ENCODE results near the gene KCNH2.

Gene KCNH2

DNA sequence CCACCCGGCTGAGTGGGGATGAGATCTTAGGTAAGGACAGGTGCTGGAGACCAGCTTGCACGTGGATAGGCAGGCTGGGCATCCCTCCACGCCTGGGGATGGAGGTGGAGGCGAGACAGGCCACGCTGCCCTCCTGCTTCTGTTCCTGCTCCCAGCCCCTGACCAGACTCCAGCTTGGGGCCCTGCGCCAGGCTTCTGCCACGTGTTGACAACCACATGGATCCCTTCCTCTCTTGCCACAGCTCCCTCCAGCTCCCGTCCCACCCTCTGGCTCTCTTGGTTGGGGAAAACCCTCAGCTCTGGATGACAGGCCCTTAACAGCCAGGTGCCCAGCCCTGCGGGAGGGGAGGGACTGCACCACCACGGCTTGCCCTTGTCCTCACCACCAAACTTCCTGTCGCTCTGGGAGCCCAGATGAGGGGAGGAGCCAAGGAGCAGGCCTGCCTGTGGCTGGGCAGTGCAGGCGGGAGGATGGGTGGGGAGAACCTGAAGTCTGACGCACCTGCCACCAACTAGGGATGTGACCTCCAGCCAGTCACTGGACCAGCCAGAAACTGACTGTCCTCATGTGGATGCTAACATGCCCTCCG lies 36.0 kb downstream of the KCNH2 start:
- 66 to 73% methylated on average over 14 of the region's 14 CpGs for WGBS, 2 experiments
- Histone ChIP-seq H3K9me3 (ENCODE audit: control insufficient read depth, low read length) (no peaks in the 10 kb centered on the region), H3K27me3 (ENCODE audit: control insufficient read depth, insufficient read depth, low read length, poor library complexity, severe bottlenecking) (no peaks in the 10 kb centered on the region), H3K36me3 (ENCODE audit: control insufficient read depth, insufficient read depth, low read length) (no peaks in the 10 kb centered on the region), H3K4me1 (ENCODE audit: control insufficient read depth, insufficient read depth, low read length) (peaks cover 18% of the 10 kb centered on the region), H3K27ac (ENCODE audit: insufficient read depth, low read depth, low read length, poor library complexity, severe bottlenecking) (no peak overlapping the region), H3K4me3 (ENCODE audit: insufficient read depth, low read depth, low read length) (no peak overlapping the region)

DNA sequence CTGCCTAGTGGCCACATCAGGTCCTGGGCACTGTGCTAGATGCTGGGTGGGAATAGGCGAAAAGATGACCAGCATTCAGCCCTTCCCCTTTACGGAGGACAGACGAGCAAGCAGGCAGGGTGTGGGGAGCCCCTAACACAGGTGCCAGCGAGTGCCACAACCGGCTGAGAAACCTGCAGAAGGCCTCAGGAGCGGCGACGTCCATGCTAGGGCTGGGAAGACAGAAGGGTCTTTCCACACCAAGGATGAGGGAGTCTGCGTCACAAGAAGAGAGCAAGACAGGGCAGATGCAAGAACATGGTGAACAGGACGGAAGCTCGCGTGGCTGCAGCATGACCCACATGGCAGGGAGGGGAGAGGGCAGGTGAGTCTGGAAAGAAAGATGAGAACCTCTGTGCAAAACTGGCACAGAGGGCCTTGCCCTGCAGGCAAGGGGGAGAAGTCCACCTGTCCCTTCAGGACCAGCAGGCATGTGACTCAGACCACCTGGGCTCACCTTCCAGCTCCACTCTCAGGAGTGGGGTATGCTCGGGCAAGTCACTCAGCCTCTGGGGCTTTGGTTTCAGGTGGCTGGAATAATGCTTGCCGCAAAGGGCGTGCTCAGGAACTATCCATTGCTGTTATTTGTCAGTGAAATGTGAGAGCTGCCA lies 36.6 kb downstream of the KCNH2 start:
- H3K4me1 ChIP-seq (ENCODE audit: control insufficient read depth, insufficient read depth, low read length), result peaks cover 12% of the 10 kb centered on the region
- H3K4me3 ChIP-seq (ENCODE audit: insufficient read depth, low read depth, low read length), result no peak overlapping the region
- no peaks in the 10 kb centered on the region for H3K27me3 ChIP-seq (ENCODE audit: control insufficient read depth, insufficient read depth, low read length, poor library complexity, severe bottlenecking)
- 91 to 93% methylated on average over 15 of the region's 15 CpGs for whole genome bisulfite sequencing, 2 experiments
- H3K27ac ChIP-seq (ENCODE audit: insufficient read depth, low read depth, low read length, poor library complexity, severe bottlenecking), result no peak overlapping the region
- H3K36me3 ChIP-seq (ENCODE audit: control insufficient read depth, insufficient read depth, low read length), result no peaks in the 10 kb centered on the region
- H3K9me3 ChIP-seq (ENCODE audit: control insufficient read depth, low read length), result no peaks in the 10 kb centered on the region

DNA sequence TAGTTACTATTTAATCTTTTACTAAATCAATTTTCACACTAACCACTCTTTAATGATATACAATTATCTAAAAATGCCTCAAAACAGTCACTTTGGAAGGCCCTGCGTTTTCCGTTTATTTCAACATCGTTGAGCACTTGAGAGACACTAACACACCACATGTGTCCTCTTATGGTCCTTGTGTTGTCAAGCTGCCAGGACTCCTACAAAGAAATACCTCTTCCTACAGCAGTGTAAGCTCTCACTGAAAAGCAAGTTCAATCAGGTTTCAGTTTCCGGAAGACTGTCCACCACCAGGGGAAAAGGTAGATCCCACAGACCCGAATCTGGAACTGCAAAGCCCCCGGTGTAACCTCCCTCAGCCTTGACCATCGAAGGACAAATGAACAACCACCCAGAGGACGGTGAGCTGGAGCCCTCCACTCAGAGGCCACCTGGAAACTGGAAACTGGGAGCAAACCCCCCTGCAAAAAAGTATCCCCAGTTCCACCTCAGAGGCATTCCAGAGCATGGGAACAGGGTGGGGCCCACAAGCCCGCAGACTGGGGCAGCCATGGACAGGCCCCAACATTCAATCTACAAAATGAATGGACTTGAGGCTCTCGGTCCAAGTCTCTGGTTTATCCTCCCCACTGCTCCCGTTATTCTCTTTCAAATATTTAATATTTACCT lies 37.6 kb downstream of the KCNH2 start:
- Histone ChIP-seq H3K27ac (ENCODE audit: insufficient read depth, low read depth, low read length, poor library complexity, severe bottlenecking) (no peak overlapping the region), H3K4me1 (ENCODE audit: control insufficient read depth, insufficient read depth, low read length) (peaks cover 7% of the 10 kb centered on the region), H3K4me3 (ENCODE audit: insufficient read depth, low read depth, low read length) (no peak overlapping the region), H3K36me3 (ENCODE audit: control insufficient read depth, insufficient read depth, low read length) (no peaks in the 10 kb centered on the region), H3K27me3 (ENCODE audit: control insufficient read depth, insufficient read depth, low read length, poor library complexity, severe bottlenecking) (no peaks in the 10 kb centered on the region), H3K9me3 (ENCODE audit: control insufficient read depth, low read length) (no peaks in the 10 kb centered on the region)
- WGBS, 2 experiments, result 87 to 90% methylated on average over 10 to 11 of the region's 11 CpGs

DNA sequence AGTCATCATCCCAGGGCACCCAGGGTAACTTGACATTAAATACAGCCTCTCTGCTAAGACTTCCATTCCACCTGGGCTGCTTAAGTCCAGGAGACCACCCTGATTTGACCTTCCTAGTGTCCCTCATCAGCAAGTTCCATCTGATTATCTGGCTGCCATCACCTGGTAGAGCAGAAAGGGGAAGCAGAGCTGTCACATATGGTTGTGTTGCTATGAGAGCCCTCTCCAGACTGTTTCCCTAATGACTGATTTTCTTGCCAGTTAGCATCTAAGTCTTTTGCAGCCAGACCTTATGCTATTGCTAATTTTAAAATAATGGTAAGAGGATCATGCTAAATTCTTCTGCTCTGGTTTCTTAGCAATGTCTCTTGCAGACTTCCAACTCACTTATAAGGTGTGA lies 38.7 kb downstream of the KCNH2 start:
- Histone ChIP-seq H3K27me3 (ENCODE audit: control insufficient read depth, insufficient read depth, low read length, poor library complexity, severe bottlenecking) (no peaks in the 10 kb centered on the region), H3K4me3 (ENCODE audit: insufficient read depth, low read depth, low read length) (no peak overlapping the region), H3K36me3 (ENCODE audit: control insufficient read depth, insufficient read depth, low read length) (no peaks in the 10 kb centered on the region), H3K27ac (ENCODE audit: insufficient read depth, low read depth, low read length, poor library complexity, severe bottlenecking) (no peak overlapping the region), H3K4me1 (ENCODE audit: control insufficient read depth, insufficient read depth, low read length) (no peaks in the 10 kb centered on the region), H3K9me3 (ENCODE audit: control insufficient read depth, low read length) (no peaks in the 10 kb centered on the region)

DNA sequence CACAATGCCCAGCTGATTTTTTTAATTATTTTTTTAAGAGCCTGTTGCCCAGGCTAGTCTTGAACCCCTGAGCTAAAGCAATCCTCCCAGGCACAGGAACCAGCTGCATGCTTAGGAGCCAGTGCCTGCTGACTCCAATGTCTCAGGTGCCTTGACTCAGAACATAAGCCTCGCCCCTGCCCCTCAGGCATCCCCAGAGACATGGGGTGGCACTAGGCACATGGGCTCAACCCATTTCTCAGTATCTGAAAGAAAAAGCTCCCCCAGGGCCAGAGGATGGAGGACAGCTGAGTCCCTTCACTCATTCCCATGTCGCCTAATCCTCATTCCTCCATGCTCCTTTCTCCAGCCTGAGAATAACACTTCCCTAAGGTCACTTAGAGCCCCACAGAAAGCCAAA lies 39.1 kb downstream of the KCNH2 start:
- 92% methylated on average over 2 of the region's 2 CpGs for WGBS, 2 experiments
- H3K27ac ChIP-seq (ENCODE audit: insufficient read depth, low read depth, low read length, poor library complexity, severe bottlenecking), result no peak overlapping the region
- H3K9me3 ChIP-seq (ENCODE audit: control insufficient read depth, low read length), result no peaks in the 10 kb centered on the region
- no peak overlapping the region for H3K4me3 ChIP-seq (ENCODE audit: insufficient read depth, low read depth, low read length)
- no peaks in the 10 kb centered on the region for H3K4me1 ChIP-seq (ENCODE audit: control insufficient read depth, insufficient read depth, low read length)
- H3K36me3 ChIP-seq (ENCODE audit: control insufficient read depth, insufficient read depth, low read length), result no peaks in the 10 kb centered on the region
- no peaks in the 10 kb centered on the region for H3K27me3 ChIP-seq (ENCODE audit: control insufficient read depth, insufficient read depth, low read length, poor library complexity, severe bottlenecking)

DNA sequence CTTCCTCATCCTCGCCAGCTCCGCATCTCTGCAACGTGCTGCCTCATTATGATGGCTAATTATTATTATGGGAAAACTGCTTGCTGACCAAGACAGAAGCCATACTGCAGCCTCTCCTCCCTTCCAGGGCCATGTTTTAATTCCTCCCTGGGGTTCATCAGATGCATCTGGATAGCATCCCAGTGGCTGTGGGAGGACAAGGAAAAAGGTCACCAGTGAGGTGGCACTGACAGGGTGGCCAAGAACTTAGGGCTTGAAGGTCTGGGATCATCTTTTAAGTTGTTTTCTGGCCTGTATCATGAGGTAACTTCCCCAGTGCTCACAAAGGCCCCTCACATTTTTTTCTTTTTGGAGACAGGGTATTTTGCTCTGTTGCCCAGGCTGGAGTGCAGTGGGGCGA lies 39.6 kb downstream of the KCNH2 start:
- no peak overlapping the region for H3K27ac ChIP-seq (ENCODE audit: insufficient read depth, low read depth, low read length, poor library complexity, severe bottlenecking)
- H3K4me1 ChIP-seq (ENCODE audit: control insufficient read depth, insufficient read depth, low read length), result no peaks in the 10 kb centered on the region
- no peaks in the 10 kb centered on the region for H3K36me3 ChIP-seq (ENCODE audit: control insufficient read depth, insufficient read depth, low read length)
- H3K9me3 ChIP-seq (ENCODE audit: control insufficient read depth, low read length), result no peaks in the 10 kb centered on the region
- H3K27me3 ChIP-seq (ENCODE audit: control insufficient read depth, insufficient read depth, low read length, poor library complexity, severe bottlenecking), result no peaks in the 10 kb centered on the region
- no peak overlapping the region for H3K4me3 ChIP-seq (ENCODE audit: insufficient read depth, low read depth, low read length)
- WGBS, 2 experiments, result 86 to 87% methylated on average over 4 of the region's 4 CpGs

DNA sequence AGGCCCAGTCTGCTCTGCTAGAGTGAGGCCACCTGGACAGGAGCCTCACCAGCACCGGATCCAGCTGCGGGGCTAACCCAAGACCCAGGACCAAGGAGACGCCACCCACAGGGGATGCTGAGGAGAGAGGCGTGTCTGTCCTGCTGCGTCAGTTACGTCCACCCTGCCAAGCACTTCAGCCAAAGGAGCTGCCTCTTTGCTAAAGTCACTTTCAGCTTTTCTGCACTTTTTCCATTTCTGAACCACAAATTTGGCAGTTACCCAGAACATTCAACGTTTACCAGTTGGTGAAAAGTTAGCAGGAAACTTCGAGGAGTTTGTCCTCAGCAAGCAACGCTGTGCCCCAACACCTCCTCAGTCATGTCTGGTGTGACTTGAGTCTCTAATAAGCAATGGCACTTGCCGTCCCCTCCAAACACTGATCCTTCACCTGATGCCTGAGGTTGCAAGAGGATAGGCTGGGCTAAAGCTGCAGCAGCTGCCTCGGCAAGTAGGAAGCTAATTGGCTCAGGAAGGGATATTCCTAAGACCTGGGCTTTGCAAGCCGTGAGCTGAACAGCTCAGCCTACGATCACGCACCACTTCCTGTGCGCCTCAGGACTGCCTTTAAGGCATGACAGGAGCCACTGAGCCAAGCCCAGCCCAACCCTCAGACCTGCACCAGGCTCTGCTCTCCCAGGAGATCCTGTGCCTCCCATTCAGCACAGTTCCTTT lies 40.1 kb downstream of the KCNH2 start:
- Histone ChIP-seq H3K9me3 (ENCODE audit: control insufficient read depth, low read length) (no peaks in the 10 kb centered on the region), H3K4me1 (ENCODE audit: control insufficient read depth, insufficient read depth, low read length) (no peaks in the 10 kb centered on the region), H3K27ac (ENCODE audit: insufficient read depth, low read depth, low read length, poor library complexity, severe bottlenecking) (no peak overlapping the region), H3K27me3 (ENCODE audit: control insufficient read depth, insufficient read depth, low read length, poor library complexity, severe bottlenecking) (no peaks in the 10 kb centered on the region), H3K4me3 (ENCODE audit: insufficient read depth, low read depth, low read length) (no peak overlapping the region), H3K36me3 (ENCODE audit: control insufficient read depth, insufficient read depth, low read length) (no peaks in the 10 kb centered on the region)
- WGBS, 2 experiments, result 82 to 83% methylated on average over 15 of the region's 15 CpGs

DNA sequence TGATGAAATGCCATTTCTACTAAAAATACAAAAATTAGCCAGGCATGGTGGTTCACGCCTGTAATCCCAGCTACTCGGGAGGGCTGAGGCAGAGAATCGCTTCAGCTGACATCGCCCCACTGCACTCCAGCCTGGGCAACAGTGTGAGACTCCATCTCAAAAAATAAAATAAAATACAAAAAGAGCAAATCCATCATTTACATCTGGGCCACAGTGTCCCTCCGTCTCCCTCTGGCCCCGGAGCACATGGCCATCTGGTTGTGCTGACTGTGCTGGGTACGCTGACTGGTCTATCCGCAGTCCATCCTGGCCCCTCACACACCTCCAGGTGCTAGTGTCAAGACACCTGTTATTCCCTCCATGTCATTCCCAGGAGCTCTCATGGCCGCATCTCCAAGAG lies 42.1 kb downstream of the KCNH2 start:
- Histone ChIP-seq H3K4me1 (ENCODE audit: control insufficient read depth, insufficient read depth, low read length) (no peaks in the 10 kb centered on the region), H3K4me3 (ENCODE audit: insufficient read depth, low read depth, low read length) (no peak overlapping the region), H3K27me3 (ENCODE audit: control insufficient read depth, insufficient read depth, low read length, poor library complexity, severe bottlenecking) (no peaks in the 10 kb centered on the region), H3K36me3 (ENCODE audit: control insufficient read depth, insufficient read depth, low read length) (no peaks in the 10 kb centered on the region), H3K9me3 (ENCODE audit: control insufficient read depth, low read length) (no peaks in the 10 kb centered on the region), H3K27ac (ENCODE audit: insufficient read depth, low read depth, low read length, poor library complexity, severe bottlenecking) (no peak overlapping the region)
- 94 to 95% methylated on average over 9 of the region's 9 CpGs for WGBS, 2 experiments

DNA sequence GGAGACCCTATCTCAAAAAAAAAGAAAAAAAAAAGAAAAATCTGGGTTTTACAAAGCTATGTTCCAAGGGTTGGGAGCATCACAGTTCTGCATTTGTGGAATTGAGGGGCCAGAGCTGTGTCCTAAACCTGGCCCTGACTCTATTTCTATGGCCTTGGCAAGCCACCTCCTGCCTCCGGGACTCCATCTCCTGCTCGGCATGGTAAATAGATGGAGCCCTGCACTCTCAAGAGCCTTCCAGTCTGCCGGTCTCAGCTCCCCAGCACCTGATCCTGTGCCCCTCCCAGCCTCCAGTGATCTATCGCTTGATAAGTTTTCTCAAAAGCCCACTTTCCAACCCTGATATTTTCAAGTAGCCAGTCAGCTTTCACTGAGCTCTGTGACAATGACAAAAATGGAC lies 43.0 kb downstream of the KCNH2 start:
- H3K27ac ChIP-seq (ENCODE audit: insufficient read depth, low read depth, low read length, poor library complexity, severe bottlenecking), result no peak overlapping the region
- H3K27me3 ChIP-seq (ENCODE audit: control insufficient read depth, insufficient read depth, low read length, poor library complexity, severe bottlenecking), result no peaks in the 10 kb centered on the region
- no peaks in the 10 kb centered on the region for H3K9me3 ChIP-seq (ENCODE audit: control insufficient read depth, low read length)
- no peaks in the 10 kb centered on the region for H3K4me1 ChIP-seq (ENCODE audit: control insufficient read depth, insufficient read depth, low read length)
- no peaks in the 10 kb centered on the region for H3K36me3 ChIP-seq (ENCODE audit: control insufficient read depth, insufficient read depth, low read length)
- no peak overlapping the region for H3K4me3 ChIP-seq (ENCODE audit: insufficient read depth, low read depth, low read length)
- WGBS, 2 experiments, result 84 to 88% methylated on average over 4 of the region's 4 CpGs

DNA sequence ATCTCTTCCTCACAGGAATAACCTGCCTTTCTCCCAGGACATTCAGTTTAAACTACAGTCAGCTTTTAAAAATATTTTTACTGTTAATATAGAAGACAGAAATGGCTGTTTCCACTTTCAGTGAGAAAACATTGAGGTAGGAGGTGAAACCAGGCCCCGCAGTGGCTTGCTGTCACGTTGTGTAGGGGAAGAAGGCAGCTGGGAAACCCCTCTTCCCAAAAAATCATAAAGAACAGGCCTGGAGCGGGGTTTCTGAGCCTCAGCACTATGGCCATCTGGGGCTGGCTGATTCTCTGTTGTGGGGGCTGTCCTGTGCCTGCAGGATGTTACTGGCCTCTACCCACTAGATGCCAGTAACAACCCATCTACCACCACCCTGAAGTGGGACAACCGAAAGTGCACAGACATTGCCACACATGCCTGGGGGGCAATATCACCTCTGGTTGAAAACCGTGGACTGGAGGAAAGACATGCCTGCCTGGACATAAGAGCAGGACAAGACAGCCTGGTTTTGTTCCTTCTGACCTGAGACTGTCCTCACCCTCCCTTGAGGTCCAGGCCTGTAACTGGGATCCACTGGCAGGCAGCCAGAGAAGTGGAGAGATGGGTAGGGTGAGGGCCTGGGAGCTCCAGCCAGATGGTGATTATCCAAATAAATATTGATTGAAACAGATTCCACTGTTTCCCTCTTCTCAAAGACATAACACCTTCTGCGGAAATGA lies 43.9 kb downstream of the KCNH2 start:
- Histone ChIP-seq H3K9me3 (ENCODE audit: control insufficient read depth, low read length) (no peaks in the 10 kb centered on the region), H3K4me1 (ENCODE audit: control insufficient read depth, insufficient read depth, low read length) (no peaks in the 10 kb centered on the region), H3K4me3 (ENCODE audit: insufficient read depth, low read depth, low read length) (no peak overlapping the region), H3K27ac (ENCODE audit: insufficient read depth, low read depth, low read length, poor library complexity, severe bottlenecking) (no peak overlapping the region), H3K27me3 (ENCODE audit: control insufficient read depth, insufficient read depth, low read length, poor library complexity, severe bottlenecking) (no peaks in the 10 kb centered on the region), H3K36me3 (ENCODE audit: control insufficient read depth, insufficient read depth, low read length) (no peaks in the 10 kb centered on the region)
- WGBS, 2 experiments, result 91 to 95% methylated on average over 6 of the region's 6 CpGs
